ENCODE results near the gene CRIM1. TPM values are rescaled to one million over a fixed set of nuclear protein-coding genes. Genes with fewer than 3 reads are reported as not detected.

The CRIM1 gene
- total and polyA plus RNA-seq, 4 donors: 2.2 to 22.1 (median 9.6) TPM

DNA sequence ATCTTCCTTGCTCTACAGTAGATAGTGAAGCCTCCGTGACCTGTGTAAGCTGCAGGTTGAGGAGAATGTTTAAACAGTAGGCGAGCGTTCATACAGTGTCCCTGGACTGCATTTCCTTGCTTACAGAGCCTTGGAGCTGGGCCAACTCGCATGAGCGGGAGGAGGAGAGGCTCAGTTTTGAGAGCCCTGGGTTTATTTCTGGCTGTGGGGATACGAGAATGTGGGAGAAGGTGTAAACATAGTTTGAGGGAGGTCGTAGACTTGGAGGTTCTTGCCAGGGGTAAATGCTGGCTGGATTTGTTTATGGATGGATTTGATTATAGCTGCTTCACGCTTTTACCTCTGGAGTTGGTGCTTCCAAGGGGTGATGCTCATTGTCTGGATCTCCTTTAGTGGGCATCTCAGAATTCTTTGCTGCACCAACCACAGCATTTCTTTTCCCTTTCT is 20.8 kb downstream of the CRIM1 start:
- DNase-seq (ENCODE audit: low spot score): peak; percentile 53
- Histone ChIP-seq H3K36me3 (ENCODE audit: control insufficient read depth in 4 of 4, insufficient read depth in 3 of 4, low read depth in 1 of 4, low read length in 3 of 4) (no peaks in the 10 kb centered on the region), H3K4me3 (ENCODE audit: low read depth in 1 of 3, low read length in 3 of 3) (no peak overlapping the region), H3K27ac (ENCODE audit: low read depth in 1 of 2, low read length in 2 of 2) (no peak overlapping the region), H3K27me3 (ENCODE audit: control insufficient read depth in 4 of 4, insufficient read depth in 4 of 4, low read length in 3 of 4) (peaks cover 0 to 3% (median 0%) of the 10 kb centered on the region in 4 donors), H3K9ac (ENCODE audit: low read depth in 1 of 2, low read length in 2 of 2) (peak overlapping the region in 1 of 2 donors; percentile 48), H3K4me1 (ENCODE audit: control insufficient read depth in 4 of 4, insufficient read depth in 4 of 4, low read length in 3 of 4) (peaks cover 0 to 13% (median 4%) of the 10 kb centered on the region in 4 donors), H3K9me3 (ENCODE audit: control insufficient read depth in 4 of 4, low read length in 3 of 4) (no peaks in the 10 kb centered on the region)
- WGBS: 21% methylated on average over 8 of the region's 8 CpGs
- TF ChIP-seq FOXA1 (IDR thresholded peaks at IDR 0.05) (no peak), YY1 (IDR thresholded peaks at IDR 0.05) (no peak), TAF1 (conservative IDR thresholded peaks at IDR 0.05) (no peak), SP1 (IDR thresholded peaks at IDR 0.05) (no peak)
- TF ChIP-seq, protein P1, sequence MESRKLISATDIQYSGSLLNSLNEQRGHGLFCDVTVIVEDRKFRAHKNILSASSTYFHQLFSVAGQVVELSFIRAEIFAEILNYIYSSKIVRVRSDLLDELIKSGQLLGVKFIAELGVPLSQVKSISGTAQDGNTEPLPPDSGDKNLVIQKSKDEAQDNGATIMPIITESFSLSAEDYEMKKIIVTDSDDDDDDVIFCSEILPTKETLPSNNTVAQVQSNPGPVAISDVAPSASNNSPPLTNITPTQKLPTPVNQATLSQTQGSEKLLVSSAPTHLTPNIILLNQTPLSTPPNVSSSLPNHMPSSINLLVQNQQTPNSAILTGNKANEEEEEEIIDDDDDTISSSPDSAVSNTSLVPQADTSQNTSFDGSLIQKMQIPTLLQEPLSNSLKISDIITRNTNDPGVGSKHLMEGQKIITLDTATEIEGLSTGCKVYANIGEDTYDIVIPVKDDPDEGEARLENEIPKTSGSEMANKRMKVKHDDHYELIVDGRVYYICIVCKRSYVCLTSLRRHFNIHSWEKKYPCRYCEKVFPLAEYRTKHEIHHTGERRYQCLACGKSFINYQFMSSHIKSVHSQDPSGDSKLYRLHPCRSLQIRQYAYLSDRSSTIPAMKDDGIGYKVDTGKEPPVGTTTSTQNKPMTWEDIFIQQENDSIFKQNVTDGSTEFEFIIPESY (IDR thresholded peaks at IDR 0.05): no peak
- TF ChIP-seq, protein P2, sequence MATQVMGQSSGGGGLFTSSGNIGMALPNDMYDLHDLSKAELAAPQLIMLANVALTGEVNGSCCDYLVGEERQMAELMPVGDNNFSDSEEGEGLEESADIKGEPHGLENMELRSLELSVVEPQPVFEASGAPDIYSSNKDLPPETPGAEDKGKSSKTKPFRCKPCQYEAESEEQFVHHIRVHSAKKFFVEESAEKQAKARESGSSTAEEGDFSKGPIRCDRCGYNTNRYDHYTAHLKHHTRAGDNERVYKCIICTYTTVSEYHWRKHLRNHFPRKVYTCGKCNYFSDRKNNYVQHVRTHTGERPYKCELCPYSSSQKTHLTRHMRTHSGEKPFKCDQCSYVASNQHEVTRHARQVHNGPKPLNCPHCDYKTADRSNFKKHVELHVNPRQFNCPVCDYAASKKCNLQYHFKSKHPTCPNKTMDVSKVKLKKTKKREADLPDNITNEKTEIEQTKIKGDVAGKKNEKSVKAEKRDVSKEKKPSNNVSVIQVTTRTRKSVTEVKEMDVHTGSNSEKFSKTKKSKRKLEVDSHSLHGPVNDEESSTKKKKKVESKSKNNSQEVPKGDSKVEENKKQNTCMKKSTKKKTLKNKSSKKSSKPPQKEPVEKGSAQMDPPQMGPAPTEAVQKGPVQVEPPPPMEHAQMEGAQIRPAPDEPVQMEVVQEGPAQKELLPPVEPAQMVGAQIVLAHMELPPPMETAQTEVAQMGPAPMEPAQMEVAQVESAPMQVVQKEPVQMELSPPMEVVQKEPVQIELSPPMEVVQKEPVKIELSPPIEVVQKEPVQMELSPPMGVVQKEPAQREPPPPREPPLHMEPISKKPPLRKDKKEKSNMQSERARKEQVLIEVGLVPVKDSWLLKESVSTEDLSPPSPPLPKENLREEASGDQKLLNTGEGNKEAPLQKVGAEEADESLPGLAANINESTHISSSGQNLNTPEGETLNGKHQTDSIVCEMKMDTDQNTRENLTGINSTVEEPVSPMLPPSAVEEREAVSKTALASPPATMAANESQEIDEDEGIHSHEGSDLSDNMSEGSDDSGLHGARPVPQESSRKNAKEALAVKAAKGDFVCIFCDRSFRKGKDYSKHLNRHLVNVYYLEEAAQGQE (IDR thresholded peaks at IDR 0.05): no peak
- TF ChIP-seq, protein P3, sequence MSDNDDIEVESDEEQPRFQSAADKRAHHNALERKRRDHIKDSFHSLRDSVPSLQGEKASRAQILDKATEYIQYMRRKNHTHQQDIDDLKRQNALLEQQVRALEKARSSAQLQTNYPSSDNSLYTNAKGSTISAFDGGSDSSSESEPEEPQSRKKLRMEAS (IDR thresholded peaks at IDR 0.05): no peak

DNA sequence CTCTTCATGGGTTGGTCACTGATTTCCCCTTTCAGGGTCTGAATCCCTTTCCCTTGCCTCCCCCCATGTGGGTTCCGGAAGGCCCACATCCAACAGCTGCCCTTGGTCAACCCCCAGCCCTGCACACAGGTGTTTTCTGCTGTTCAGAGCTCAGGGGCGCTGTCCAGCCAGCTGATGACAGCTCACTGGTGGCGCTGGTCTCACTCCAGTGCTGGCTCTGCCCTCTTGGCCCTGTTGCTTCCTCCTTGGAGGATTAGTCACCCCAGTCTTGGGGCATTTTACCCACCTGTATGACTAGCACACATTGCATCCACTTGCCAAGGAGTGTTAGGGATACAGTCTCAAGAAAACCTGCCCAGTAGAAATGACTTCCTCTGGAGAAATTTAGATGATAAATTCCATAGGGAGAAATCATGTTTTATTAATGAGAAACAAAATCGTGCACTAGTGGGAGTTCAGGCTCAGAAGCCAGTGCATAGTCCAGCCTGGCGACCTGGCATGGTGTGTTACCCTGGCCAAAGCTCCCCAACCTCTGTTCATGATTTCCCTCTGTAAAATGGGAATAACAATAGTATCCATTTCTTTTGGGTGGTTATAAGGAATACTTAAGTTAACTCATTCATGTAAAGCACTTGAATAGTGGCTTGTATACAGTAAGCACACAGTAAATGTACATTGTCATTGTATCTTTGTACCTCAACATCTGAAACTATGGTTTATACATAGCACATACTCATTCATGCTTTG is 21.6 kb downstream of the CRIM1 start:
- no peak overlapping the region for H3K4me3 ChIP-seq (ENCODE audit: low read depth in 1 of 3, low read length in 3 of 3)
- no peaks in the 10 kb centered on the region for H3K36me3 ChIP-seq (ENCODE audit: control insufficient read depth in 4 of 4, insufficient read depth in 3 of 4, low read depth in 1 of 4, low read length in 3 of 4)
- TF ChIP-seq, protein P2 (IDR thresholded peaks at IDR 0.05): peak; percentile 37
- TF ChIP-seq HNF4G (IDR thresholded peaks at IDR 0.05): no peak
- H3K27ac ChIP-seq (ENCODE audit: low read depth in 1 of 2, low read length in 2 of 2): no peak overlapping the region
- no peaks in the 10 kb centered on the region for H3K9me3 ChIP-seq (ENCODE audit: control insufficient read depth in 4 of 4, low read length in 3 of 4)
- H3K4me1 ChIP-seq (ENCODE audit: control insufficient read depth in 4 of 4, insufficient read depth in 4 of 4, low read length in 3 of 4): peaks cover 0 to 13% (median 4%) of the 10 kb centered on the region in 4 donors
- no peak for DNase-seq (ENCODE audit: low spot score)
- H3K9ac ChIP-seq (ENCODE audit: low read depth in 1 of 2, low read length in 2 of 2): no peak overlapping the region
- WGBS: 79% methylated on average over 5 of the region's 5 CpGs
- H3K27me3 ChIP-seq (ENCODE audit: control insufficient read depth in 4 of 4, insufficient read depth in 4 of 4, low read length in 3 of 4): no peaks in the 10 kb centered on the region
